ENCODE data around the gene ROPN1L. TPM values are rescaled to one million over a fixed set of nuclear protein-coding genes. Genes with fewer than 3 reads are reported as not detected.
"Not testable (repeated sequence)": the region's sequence is repeated elsewhere in the genome, so short reads cannot be mapped to it uniquely, and the experiment has no call there.

The ROPN1L gene
- total RNA-seq, 1 donor from 2014 or later, result not detected

DNA sequence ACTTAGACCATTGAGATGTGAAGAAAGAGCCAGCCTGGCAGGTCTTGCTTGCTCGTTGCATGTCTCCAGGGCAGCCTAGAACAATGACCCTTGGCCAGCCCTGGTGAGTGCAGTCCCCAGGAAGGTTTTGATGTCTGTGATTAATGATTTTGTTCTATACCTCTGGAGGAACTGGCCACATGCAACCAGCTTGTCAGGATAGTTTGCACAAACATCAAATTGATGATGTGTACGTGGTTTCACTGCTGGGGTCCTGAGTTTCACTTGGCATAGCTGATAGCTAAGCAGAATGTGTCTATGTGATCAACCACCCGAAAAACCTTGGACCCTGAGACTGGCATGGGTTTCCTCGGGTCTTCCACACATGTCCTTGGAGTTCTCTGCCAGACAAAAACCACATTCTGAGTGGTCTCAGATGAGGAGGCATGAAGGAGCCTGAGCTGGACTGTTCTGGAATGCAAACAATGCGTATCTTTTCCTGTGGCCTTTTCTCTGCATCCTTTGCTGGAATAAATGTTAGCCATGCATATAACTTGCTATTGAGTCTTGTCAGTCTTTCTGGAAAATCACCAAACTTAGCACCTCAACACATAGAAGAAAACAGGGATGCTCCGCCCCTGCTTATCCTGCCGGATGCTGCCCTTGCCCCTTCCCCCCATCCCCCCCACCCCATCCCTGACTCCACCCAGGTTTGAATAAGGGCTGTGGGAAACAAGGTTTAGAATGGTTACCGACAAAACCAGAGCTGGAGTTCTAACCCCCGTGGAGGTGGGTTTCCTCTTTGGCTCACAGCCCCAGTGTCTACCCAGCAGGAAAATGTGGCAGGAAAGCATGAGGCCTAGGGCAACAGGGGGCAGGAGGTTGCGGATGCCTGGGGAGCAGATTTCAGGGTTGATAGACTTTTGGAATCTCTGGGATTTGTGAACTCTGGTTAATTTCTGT lies 72.1 kb downstream of the ROPN1L start:
- no peak for DNase-seq
- H3K27ac Mint-ChIP-seq (ENCODE audit: unreplicated experiment), result peak overlapping the region; percentile 12

DNA sequence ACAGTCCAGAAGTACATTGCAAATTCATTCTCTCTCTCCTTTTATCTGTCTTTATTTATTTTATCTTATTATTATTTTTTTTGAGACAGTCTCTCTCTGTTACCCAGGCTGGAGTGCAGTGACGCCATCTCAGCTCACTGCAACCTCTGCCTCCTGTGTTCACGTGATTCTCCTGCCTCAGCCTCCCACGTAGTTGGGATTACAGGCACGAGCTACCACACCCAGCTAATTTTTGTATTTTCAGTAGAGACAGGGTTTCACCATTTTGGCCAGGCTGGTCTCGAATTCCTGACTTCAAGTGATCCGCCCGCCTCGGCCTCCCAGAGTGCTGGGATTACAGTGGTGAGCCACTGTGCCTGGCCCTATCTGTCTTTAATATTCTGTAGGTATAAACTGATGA lies 72.9 kb downstream of the ROPN1L start:
- not testable (repeated sequence) for H3K4me3 Mint-ChIP-seq (ENCODE audit: unreplicated experiment); DNase-seq; H3K27me3 Mint-ChIP-seq (ENCODE audit: unreplicated experiment); H3K36me3 Mint-ChIP-seq (ENCODE audit: unreplicated experiment); H3K9me3 Mint-ChIP-seq (ENCODE audit: unreplicated experiment)
- Mint-ChIP-seq H3K27ac (ENCODE audit: unreplicated experiment) (peak overlapping the region; percentile 12), H3K4me1 (ENCODE audit: low read depth, unreplicated experiment) (peaks cover 18% of the 10 kb centered on the region)

More for the DNA sequence above, 72.1 kb downstream of the ROPN1L start:
- Mint-ChIP-seq H3K4me3 (ENCODE audit: unreplicated experiment) (no peak overlapping the region), H3K36me3 (ENCODE audit: unreplicated experiment) (no peaks in the 10 kb centered on the region), H3K27me3 (ENCODE audit: unreplicated experiment) (peaks cover 2% of the 10 kb centered on the region), H3K9me3 (ENCODE audit: unreplicated experiment) (peaks cover 5% of the 10 kb centered on the region), H3K4me1 (ENCODE audit: low read depth, unreplicated experiment) (peaks cover 25% of the 10 kb centered on the region)
- TF ChIP-seq, protein P1, sequence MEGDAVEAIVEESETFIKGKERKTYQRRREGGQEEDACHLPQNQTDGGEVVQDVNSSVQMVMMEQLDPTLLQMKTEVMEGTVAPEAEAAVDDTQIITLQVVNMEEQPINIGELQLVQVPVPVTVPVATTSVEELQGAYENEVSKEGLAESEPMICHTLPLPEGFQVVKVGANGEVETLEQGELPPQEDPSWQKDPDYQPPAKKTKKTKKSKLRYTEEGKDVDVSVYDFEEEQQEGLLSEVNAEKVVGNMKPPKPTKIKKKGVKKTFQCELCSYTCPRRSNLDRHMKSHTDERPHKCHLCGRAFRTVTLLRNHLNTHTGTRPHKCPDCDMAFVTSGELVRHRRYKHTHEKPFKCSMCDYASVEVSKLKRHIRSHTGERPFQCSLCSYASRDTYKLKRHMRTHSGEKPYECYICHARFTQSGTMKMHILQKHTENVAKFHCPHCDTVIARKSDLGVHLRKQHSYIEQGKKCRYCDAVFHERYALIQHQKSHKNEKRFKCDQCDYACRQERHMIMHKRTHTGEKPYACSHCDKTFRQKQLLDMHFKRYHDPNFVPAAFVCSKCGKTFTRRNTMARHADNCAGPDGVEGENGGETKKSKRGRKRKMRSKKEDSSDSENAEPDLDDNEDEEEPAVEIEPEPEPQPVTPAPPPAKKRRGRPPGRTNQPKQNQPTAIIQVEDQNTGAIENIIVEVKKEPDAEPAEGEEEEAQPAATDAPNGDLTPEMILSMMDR (IDR thresholded peaks at IDR 0.05; ENCODE audit: partially characterized antibody, unreplicated experiment), result no peak

Small RNAs within 50 kb of the gene (microRNA-seq; reads per million reads assigned to microRNA genes)
- not detected for gene MIR6131 (ENCODE audit: unreplicated experiment)

Other genes starting within 250 kb of the ROPN1L start
- gene ATPSCKMT, start 192.0 kb upstream of the ROPN1L start, total RNA-seq (ENCODE audit: unreplicated experiment), result 17.8 TPM
- 284 TPM for gene CCT5, start 191.6 kb upstream of the ROPN1L start, total RNA-seq (ENCODE audit: unreplicated experiment)
- 2.2 TPM for gene CMBL, start 134.0 kb upstream of the ROPN1L start, total RNA-seq (ENCODE audit: unreplicated experiment)
- gene MARCHF6, start 88.2 kb upstream of the ROPN1L start, total RNA-seq (ENCODE audit: unreplicated experiment), result 245 TPM
- 14.5 TPM for gene ANKRD33B, start 122.2 kb downstream of the ROPN1L start, total RNA-seq (ENCODE audit: unreplicated experiment)

Measured in glutamatergic neuron (in vitro differentiated cells).